DOHH2 (cell line): Measurements from ENCODE around the gene RUFY2.

Experiments
- CTCF ChIP-seq: fragments of 200-600 bp; sonication (generic); IDR thresholded peaks from one replicate; pipeline ENCODE4 v1.5.1; 2014; ENCODE audit warnings: antibody characterized with exemption, mild to moderate bottlenecking, low read depth, low read length; ENCODE audit not compliant: poor library complexity, severe bottlenecking
- EZH2phosphoT487 ChIP-seq: fragments of 200-600 bp; sonication (generic); IDR thresholded peaks from 2 replicates; pipeline ENCODE4 v1.6.1; 2017; ENCODE audit warnings: borderline replicate concordance, mild to moderate bottlenecking, antibody characterized with exemption, low read length, moderate library complexity, mixed read lengths

GRCh38 chr10:68435803-68436202 is 28.7 kb upstream of the RUFY2 start:
- TF ChIP-seq CTCF (no peak), EZH2phosphoT487 (no peak)
